ENCODE measurements around the gene HSPB3.
"Not testable (repeated sequence)": the region's sequence is repeated elsewhere in the genome, so short reads cannot be mapped to it uniquely, and the experiment has no call there.

Gene HSPB3, protein sequence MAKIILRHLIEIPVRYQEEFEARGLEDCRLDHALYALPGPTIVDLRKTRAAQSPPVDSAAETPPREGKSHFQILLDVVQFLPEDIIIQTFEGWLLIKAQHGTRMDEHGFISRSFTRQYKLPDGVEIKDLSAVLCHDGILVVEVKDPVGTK

DNA sequence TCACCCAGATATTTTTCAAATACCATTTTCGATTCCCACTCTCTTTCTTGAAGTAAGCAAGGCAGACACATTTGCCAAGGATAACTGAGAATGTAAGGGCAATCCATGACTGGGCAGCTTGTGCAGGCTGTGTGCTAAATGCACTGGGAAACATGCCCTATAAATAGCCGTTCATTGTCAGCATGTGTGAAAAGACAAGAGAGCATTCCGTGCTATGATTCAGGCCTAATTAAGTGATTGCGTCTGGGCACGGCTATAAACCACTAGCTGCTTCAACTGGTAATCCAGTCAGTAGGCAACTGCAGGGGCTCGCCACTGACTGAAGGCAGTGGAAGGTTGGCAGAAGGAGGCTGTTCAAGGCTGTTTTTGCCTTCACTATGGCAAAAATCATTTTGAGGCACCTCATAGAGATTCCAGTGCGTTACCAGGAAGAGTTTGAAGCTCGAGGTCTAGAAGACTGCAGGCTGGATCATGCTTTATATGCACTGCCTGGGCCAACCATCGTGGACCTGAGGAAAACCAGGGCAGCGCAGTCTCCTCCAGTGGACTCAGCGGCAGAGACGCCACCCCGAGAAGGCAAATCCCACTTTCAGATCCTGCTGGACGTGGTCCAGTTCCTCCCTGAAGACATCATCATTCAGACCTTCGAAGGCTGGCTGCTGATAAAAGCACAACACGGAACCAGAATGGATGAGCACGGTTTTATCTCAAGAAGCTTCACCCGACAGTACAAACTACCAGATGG lies at the start of gene HSPB3:
HSPB3 (plus strand) TSS at position 287 of the 745 bp plus-strand sequence; CDS start at position 378, 91 bp downstream.
- DNase-seq = no peak

DNA sequence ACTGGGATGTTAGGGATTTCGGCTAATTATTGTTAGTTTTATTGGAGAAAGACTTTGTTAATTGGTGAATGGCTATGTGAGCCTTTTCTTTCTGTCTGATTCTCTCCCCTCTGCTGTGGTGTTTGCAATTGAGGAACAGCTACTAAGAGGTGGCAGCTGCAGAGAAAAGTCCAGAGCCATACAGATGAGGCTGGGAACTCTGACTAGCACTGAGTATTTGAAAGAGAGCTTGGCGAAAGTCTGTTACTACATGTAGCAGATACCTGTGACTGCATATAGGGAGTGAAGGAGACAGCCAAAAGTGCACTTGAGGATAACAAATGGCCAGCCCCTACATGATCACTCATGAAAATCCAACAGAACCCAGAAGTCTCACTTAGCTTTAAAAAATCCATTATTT lies 44.3 kb upstream of the HSPB3 start:
- no peak for DNase-seq

DNA sequence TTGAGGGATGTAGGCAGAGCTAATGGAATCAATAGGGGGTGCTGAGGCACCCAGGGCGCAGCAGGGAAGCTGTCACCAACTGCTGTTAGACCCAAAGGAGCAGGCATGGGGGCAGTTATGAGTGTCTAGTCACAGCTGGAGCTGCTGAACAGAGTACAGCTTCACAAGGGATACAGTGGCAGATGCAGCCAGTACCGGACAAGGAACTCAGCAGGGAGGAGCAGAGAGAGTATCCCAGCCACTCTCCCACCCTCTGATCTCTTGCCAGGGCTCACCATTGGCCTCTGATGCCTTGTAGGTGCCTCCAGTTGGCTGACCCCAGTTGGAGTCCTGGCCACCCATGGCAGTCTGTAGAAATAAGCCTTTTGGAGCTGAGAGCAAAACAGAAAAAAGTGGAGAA lies 42.6 kb upstream of the HSPB3 start:
- DNase-seq = no peak

DNA sequence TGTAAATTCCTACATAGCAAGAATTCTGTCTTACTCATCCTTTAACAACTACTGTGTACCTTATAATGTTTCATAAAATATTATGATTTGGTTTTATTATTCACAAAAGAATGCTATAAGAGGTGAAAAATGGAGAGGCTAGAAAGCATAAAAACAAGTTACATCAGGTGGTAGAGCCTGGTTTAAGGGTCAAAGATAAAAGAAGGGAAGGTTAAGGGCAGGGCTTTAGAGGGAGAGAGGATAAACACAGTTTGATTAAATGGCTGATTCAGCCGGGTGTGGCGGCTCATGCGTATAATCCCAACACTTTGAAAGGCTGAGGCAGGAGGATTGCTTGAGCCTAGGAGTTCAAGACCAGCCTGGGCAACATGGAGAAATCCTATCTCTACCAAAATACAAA lies 40.4 kb upstream of the HSPB3 start:
- DNase-seq = no peak

DNA sequence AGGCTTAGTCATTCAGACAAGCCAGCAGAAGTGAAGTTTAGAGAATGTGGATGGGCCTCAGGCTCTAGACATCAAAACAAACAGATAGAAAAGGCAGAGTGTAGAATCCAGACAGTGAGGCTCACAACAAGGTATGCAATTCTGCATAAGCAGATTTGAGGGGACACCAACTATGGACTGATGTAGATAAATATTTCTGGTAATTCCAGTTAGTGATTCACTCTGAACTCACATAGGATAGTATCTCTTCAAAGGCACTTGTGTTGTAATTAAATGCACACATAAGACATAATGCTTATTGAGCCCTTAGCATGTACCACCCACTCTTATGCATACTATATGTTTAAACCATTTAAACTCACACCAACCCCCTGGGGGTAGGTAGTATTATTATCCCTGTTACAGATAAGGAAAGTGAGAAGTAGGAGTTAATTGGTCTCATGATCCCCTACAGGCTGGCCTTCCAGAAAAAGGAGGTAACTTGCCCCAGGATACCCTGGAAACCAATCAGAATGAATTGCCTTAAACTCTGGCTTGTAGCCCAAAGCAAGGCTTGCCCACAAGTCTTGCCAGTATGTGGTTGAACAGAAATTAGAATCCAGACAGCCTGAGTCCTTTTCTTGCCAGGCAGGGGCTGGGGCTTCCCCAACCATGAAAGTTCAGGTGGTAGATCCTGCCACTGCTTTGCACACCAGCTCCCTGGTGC lies 39.5 kb upstream of the HSPB3 start:
- no peak for DNase-seq

DNA sequence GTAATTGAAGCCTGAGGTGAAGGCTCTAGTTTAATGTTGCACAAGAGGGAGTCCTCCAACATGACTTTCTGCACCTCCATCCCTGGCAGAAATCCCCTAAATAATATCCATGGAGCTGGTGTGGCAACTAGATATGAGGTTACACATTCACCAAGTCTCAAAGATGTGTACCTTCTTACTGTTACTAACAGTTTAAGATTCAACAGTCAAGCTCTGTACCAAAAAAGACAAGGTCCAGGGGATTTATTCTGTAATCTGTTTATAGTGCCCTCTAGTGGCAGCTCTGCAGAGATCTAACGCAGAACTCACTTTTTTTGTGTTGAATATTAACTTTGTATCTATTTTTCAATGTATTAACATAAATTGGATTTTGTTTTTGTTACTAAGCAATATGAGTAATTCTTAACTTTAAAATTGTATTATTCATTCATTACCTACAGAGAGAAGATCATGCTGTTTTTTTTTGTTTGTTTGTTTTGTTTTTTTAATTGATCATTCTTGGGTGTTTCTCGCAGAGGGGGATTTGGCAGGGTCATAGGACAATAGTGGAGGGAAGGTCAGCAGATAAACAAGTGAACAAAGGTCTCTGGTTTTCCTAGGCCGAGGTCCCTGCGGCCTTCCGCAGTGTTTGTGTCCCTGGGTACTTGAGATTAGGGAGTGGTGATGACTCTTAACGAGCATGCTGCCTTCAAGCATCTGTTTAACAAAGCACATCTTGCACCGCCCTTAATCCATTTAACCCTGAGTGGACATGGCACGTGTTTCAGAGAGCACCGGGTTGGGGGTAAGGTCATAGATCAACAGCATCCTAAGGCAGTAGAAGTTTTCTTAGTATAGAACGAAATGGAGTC lies 35.7 kb upstream of the HSPB3 start:
- not testable (repeated sequence) for DNase-seq

DNA sequence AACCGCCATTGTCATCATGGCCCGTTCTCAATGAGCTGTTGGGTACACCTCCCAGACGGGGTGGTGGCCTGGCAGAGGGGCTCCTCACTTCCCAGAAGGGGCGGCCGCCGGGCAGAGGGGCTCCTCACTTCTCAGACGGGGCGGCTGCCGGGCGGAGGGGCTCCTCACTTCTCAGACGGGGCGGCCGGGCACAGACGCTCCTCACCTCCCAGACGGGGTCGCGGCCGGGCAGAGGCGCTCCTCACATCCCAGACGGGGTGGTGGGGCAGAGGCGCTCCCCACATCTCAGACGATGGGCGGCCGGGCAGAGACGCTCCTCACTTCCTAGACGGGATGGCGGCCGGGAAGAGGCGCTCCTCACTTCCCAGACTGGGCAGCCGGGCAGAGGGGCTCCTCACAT lies 35.0 kb upstream of the HSPB3 start:
- not testable (repeated sequence) for DNase-seq

DNA sequence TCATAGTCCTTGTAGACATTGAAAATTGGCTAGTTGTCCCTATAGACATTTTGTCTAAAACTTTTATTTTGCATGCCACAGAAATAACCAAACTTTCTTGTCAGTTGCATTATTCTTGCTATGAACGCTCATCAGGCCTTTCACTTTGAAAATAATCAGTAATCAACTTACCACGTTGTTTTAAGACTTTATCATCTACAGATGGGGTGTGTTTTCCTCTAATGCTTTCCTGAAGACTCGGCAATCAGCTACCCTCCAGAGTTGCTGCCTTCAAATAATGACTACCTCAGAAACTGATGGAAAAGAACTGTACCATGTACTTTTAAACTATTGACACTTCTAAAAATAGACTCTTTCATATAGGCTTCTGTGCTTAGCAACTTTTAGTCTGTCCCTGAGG lies 33.5 kb upstream of the HSPB3 start:
- DNase-seq = no peak

DNA sequence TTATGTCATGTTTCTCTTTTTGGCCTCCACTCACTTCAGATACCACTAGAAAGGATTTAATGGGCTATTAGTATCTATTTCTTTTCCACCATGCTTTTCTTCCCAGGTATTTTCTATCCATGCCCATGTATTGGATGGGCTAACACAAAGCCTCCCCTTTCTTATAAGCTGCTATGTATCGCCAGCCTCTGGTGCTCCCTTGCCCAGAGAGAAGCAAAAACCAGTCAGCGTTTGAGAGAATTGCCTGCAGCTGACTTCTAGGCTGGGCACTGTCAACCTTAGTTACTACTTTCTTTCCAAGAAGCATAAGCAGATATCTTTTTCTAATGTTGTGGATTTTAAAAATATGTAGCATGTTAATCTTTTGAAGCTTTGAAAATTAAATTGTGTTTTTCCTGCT lies 30.2 kb upstream of the HSPB3 start:
- DNase-seq = no peak

DNA sequence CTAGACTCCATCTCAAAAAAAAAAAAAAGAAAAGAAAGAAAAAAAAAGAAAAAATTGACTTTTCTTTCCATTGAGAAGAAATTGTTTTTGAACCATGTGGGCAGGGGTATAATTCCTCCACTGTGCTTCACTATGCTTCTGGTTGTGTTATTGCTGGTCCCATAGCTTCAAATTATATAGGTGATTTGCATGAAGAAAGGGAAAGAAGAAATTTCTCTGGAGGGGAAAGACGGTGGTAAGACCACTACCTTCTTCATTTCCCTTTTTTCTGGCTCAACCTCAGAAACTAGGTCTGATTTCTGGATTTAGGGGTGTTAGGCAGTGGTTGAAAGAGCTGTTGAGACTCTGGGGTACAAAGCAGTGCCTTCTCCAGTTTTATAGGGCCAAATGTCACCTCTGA lies 29.3 kb upstream of the HSPB3 start:
- DNase-seq = no peak

DNA sequence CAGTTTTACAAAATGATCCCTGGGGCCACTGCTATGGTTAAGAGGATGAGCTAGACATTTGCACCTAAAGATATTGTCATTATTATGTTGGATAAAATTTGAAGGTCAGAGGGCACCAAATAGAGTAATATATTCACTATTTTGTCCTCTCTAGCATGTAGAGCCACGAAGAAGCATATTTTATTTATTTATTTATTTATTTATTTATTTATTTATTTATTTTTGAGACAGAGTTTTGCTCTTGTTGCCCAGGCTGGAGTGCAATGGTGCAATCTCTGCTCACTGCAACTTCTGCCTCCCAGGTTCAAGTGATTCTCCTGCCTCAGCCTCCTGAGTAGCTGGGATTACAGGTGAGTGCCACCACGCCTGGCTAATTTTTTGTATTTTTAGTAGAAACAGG lies 20.8 kb upstream of the HSPB3 start:
- DNase-seq = not testable (repeated sequence)

DNA sequence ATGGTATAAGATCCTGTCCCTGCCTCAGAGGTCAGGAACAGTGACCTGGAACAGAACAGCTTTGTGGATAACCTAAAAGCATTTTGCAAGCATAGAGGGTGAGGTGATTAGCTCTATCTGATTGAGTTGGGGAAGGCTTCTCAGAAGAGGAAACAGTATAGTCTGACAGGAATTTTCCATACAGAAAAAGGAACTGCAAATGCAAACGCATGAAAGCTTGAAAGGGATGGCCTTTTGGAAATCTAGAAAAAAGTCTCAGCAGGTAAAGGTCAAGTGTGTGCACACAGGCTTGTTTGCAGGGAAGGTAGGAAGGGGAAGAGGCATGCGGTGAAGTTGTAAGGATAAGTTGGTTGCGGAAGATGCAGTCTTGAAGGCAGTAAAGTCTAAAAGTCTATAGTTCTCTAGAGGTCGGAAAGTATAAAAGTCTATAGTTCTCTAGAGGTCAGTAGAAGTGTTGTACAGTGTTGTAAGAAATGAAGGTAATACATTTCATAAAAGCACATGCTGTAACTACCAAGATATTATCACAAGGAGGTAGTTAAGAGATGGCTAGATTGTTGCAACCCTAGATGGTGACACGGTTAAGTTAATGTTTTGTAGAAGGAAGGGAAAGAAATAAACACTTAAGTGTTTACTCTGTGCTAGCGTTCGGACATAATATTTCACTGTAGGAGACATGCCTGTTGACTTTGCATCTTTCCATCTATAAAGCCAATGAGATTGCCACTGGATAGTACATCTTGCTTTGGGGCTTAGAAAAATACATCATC lies 16.7 kb upstream of the HSPB3 start:
- no peak for DNase-seq

DNA sequence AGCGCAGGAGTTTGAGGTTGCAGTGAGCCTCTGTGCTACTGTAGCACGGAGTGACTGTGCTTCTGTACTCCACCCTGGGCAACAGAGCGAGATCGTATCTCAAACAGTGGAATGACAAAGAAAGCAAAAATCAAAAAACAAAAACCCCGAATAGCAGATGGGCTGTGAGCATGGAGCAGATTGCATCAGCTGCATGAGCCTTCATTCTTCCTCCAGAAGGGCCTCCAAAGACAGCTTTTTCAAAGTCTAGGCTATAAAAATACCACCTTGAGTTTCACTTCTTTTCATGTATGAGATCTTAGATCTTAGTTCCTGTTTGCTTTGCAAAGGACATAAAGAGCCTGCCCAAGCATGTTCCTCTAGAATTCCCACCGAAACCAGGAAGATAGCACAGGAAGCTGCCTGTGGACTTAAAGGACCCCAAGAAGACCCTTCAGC lies 15.0 kb upstream of the HSPB3 start:
- DNase-seq = no peak

DNA sequence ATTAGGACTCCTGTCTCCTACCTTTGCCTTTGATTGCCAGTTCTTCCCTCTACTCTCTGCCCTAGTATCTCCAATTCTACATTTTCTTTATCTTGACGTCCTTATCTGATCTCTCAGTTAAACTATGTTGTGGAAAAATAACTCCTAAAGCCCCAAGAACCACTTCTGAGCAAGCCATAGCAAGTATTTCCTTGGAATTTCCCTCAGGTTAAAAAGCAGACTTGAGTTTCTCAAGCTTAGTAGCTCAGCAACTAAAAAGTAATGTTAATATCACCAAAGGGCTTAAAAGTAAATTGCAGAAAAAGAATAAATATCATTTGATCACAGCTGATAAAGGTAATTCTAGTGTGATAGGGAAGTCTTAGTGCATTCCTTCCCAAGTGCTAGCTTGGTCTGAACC lies 13.2 kb upstream of the HSPB3 start:
- DNase-seq = no peak

DNA sequence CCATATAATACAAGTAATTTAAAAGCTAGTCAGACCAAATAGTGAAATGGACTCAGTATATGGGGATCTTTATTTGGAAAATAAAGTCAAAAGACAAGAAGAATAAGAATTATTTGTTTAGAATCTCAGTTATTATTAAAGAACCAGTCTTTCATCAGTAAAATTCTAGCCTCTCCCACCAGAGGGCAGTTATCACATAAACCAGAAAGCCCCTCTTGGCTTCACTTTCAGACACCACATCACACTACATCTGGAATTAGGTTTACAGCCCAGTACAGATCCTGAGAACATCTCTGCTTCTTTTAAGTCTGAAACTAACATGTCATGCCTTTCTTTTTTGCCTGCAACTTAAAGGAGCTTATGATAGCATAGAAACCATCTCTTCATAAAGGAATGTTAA lies 12.2 kb upstream of the HSPB3 start:
- DNase-seq = no peak

DNA sequence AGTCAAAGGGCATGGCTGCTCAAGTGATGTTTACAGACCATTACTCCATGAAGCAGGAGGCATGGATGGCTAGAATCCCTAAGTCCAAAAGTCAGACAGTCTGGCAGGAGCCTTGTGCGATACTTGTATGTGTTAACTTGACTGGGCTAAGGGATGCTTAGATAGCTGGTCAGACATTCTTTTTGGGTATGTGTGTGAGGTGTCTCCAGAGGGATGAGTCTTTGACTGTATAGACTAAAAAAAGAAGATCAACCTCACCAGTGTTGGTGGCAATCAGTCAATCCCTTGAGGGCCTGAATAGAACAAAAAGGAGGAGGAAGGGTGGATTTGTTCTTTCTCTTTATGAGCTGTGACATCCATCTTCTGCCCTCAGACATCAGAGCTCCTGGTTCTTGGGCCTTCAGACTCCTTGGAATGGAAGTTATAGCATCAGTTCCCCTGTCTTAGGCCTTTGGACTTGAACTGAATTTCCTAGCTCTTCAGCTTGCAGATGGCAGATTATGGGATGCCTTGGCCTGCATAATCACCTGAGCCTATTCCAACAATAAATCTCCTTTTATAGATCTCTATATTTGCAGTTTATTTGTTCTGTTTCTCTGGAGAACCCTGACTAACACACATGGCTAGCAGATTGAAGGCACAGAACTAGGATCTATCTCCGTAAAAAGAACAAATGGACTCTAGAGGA lies 9.7 kb upstream of the HSPB3 start:
- no peak for DNase-seq

DNA sequence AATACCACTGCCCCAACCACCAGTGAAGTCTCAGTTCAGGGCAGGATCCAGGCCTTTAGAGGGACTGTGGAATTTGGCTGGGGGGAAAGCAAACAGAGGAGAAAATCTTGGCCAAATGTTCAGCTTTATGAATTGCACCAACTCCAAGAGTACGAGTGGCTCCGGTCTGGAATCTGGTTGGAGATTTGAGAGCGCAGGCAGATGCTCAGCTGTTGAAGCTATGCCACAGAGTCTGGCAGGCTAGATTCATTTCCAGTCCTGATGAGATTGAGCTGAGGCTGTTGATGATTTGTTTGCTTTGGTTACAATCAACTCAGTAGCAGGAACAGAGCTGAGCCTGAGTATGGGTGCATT lies 9.1 kb upstream of the HSPB3 start:
- no peak for DNase-seq

DNA sequence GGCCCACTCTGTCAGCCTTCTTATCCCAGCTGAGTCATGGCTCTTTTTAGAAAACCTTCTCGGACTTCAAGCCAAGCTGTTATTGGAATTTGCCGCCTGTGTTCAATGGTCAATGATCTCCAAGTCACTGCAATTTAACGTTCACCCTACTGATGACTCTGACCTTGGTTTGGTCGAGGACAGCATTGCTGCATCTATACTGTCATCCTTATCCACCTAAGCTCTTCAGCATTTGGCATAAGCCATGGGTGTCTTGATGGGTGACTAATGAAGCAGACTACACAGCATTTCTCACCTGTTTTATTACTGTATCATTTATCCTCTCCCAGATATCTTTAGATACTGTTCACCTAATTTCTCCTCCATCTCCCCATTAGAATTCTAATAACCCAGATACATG lies 5.6 kb upstream of the HSPB3 start:
- DNase-seq = no peak

DNA sequence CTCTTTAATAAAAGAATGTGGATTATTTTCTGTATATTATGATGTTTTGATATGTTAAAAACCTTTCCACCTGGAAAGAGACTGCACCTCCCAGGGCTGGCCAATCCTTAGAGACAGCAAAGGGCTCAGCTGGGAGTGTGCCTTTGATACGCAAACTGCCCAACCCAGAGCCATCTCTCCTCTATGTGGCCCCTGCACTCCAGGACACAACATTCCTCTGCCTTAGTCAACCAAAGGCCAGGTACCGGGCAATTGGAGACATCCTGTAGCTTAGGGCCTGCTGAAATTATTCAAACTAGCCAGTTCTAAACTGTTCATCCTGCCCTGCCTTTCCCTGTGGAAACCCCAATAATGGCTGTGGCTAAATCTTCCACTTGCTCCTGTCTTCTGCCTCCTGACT lies 5.0 kb upstream of the HSPB3 start:
- no peak for DNase-seq

DNA sequence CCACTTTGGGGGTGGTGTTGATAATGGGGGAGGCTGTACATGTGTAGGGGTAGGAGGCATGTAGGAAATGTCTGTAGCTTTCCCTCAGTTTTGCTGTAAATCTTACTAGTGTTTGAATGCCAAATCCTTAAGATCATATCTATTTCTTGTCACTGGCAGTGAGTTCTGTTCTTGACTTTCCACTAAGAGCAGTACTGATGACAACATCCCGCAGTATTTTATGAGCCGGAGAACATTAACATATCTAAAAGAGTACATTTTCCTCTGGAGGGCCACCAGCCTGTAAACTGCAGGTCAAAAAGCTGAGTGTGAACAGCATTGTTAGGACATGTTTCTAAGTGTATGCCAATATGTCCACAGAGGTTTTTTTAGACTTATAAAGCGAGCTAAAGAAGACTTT lies 2.5 kb upstream of the HSPB3 start:
- no peak for DNase-seq

DNA sequence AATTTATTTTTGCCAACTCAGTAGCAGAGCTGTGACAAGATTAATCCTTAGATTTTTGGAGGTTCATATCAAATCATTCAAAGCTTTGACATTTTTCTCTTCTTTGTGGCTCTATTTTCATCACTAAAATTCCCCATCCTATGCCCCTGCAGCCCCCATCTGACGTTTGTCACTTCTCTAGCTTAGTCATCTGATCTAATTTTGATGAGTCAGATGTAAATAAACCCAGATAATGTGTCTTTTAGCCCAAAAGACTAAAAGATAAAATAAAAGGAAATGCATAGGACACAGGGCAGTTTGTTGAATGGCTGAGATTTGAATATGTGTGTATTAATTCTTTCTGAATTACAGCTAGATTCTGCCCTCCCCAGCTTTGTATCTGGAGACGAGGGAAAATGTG lies 897 bp upstream of the HSPB3 start:
- no peak for DNase-seq

Measured in activated T-cell treated with anti-CD3 and anti-CD28 coated beads, Interleukin-2, amount 50 U/mL, for 48 hours (primary cell).